Endothelial cell of umbilical vein (primary cell): ENCODE measurements around the gene MAP2K5. TPM values are rescaled to one million over a fixed set of nuclear protein-coding genes. Genes with fewer than 3 reads are reported as not detected.

ENCODE experiments used
- BruUV-seq: library from RNA; stranded (reverse); fragments of 400-500 nt; replicated peaks from 2 replicates; lab custom pipeline; 2021; lab: Mats Ljungman, UMichigan
- CTCF ChIA-PET: fragments of 300-600, 350-600 bp; sonication (Branson Sonifier 250); formaldehyde crosslinking; loops from one replicate; lab custom pipeline; 2021; ENCODE audit warnings: antibody characterized with exemption, inconsistent platforms; lab: Charles Lee
- POLR2A ChIA-PET: fragments of 300-600, 350-600 bp; sonication (Branson Sonifier 250); formaldehyde crosslinking; loops from one replicate; lab custom pipeline; 2021; ENCODE audit warnings: antibody characterized with exemption, inconsistent platforms; lab: Charles Lee
- DNase-seq: peaks from one replicate; pipeline ENCODE4 v3.0.0-alpha.2; 2011; ENCODE audit warnings: low read depth, low spot score
- FAIRE-seq: peaks from 2 replicates; lab custom pipeline; 2011; peaks lifted over from hg19 to GRCh38; lab: Jason Lieb, UNC
- H2AFZ ChIP-seq: 2 replicates; pipeline ENCODE4 v1.6.0; 2012; ENCODE audit warnings: low read depth, low read length, control low read depth, inconsistent platforms
- H3K27ac ChIP-seq: 2 replicates; pipeline ENCODE4 v1.5.1; 2011; ENCODE audit warnings: low read depth, mild to moderate bottlenecking, control low read depth, low read length, moderate library complexity; ENCODE audit not compliant: insufficient read depth
- H3K27me3 ChIP-seq, 2 experiments: 2 replicates each; pipeline versions ENCODE4 v1.6.0 to v1.6.1; 2011; ENCODE audit warnings: low read length in 2 of 2, mixed read lengths in 1 of 2; ENCODE audit not compliant: control insufficient read depth in 2 of 2, insufficient read depth in 2 of 2
- H3K36me3 ChIP-seq, 2 experiments: 2 replicates in 1 of 2; 3 replicates in 1 of 2; pipeline ENCODE4 v1.5.1; 2011; ENCODE audit warnings: low read length in 2 of 2, mild to moderate bottlenecking in 1 of 2, moderate library complexity in 1 of 2; ENCODE audit not compliant: control insufficient read depth in 2 of 2, insufficient read depth in 2 of 2; ENCODE audit errors: extremely low read depth in 1 of 2
- H3K4me1 ChIP-seq: 3 replicates; pipeline ENCODE4 v1.5.1; 2011; ENCODE audit warnings: mild to moderate bottlenecking, low read length; ENCODE audit not compliant: control insufficient read depth, insufficient read depth; ENCODE audit errors: extremely low read depth
- H3K4me2 ChIP-seq: 2 replicates; pipeline ENCODE4 v1.6.1; 2011; ENCODE audit warnings: low read length, control low read depth, mixed read lengths; ENCODE audit not compliant: insufficient read depth
- H3K4me3 ChIP-seq, 3 experiments: fragments of 200-600 bp in 1 of 3; sonication (generic), shearing (Covaris generic) in 1 of 3; replicated peaks in 1 of 3; 2 replicates each; pipeline ENCODE4 v1.5.1; 2011 to 2016; ENCODE audit warnings: control low read depth in 3 of 3, low read length in 3 of 3, mild to moderate bottlenecking in 2 of 3, inconsistent platforms in 1 of 3, low read depth in 1 of 3, moderate library complexity in 1 of 3; ENCODE audit not compliant: insufficient read depth in 1 of 3
- H3K79me2 ChIP-seq: 2 replicates; pipeline ENCODE4 v1.6.0; 2012; ENCODE audit warnings: low read length, inconsistent platforms; ENCODE audit not compliant: control insufficient read depth, insufficient read depth
- H3K9ac ChIP-seq: replicated peaks from 2 replicates; pipeline ENCODE3; 2011; ENCODE audit warnings: low read length, control low read depth; ENCODE audit not compliant: insufficient read depth; ENCODE audit errors: extremely low read depth
- H3K9me1 ChIP-seq: replicated peaks from 3 replicates; pipeline ENCODE4 v1.6.0; 2011; ENCODE audit warnings: mild to moderate bottlenecking, low read length; ENCODE audit not compliant: control insufficient read depth, insufficient read depth; ENCODE audit errors: extremely low read depth
- H3K9me3 ChIP-seq: replicated peaks from 2 replicates; pipeline ENCODE4 v1.5.1; 2012; ENCODE audit warnings: low read length, inconsistent platforms; ENCODE audit not compliant: control insufficient read depth, insufficient read depth
- H4K20me1 ChIP-seq: replicated peaks from 2 replicates; pipeline ENCODE3; 2011; ENCODE audit warnings: mild to moderate bottlenecking, low read length; ENCODE audit not compliant: control insufficient read depth, insufficient read depth; ENCODE audit errors: extremely low read depth
- CTCF ChIP-seq, 2 donors: IDR thresholded peaks; 1 replicate in 1 of 2; 2 replicates in 1 of 2; pipeline ENCODE4 v1.5.1; 2011; ENCODE audit warnings: low read length in 2 of 2, mild to moderate bottlenecking in 2 of 2, moderate library complexity in 2 of 2, control low read depth in 1 of 2, inconsistent platforms in 1 of 2, low read depth in 1 of 2; ENCODE audit not compliant: insufficient read depth in 1 of 2; ENCODE audit errors: extremely low read depth in 1 of 2
- EZH2 ChIP-seq: IDR thresholded peaks from 2 replicates; pipeline ENCODE4 v1.6.1; 2012; ENCODE audit warnings: borderline replicate concordance, low read depth, mild to moderate bottlenecking, moderate library complexity, low read length, inconsistent platforms; ENCODE audit not compliant: severe bottlenecking
- FOS ChIP-seq: IDR thresholded peaks from 2 replicates; pipeline ENCODE4 v1.6.1; 2011; ENCODE audit warnings: mild to moderate bottlenecking, low read length, moderate library complexity, borderline replicate concordance; ENCODE audit not compliant: insufficient read depth
- GATA2 ChIP-seq: IDR thresholded peaks from 2 replicates; pipeline ENCODE4 v1.7.0; 2011; ENCODE audit warnings: low read depth, mild to moderate bottlenecking, moderate library complexity, mixed read lengths, low read length; ENCODE audit not compliant: insufficient read length, insufficient read depth
- JUN ChIP-seq: IDR thresholded peaks from 2 replicates; pipeline ENCODE4 v1.6.1; 2011; ENCODE audit warnings: borderline replicate concordance, low read depth; ENCODE audit not compliant: insufficient read length, insufficient read depth
- MYC ChIP-seq: IDR thresholded peaks from one replicate; pipeline ENCODE4 v1.6.1; 2011; ENCODE audit warnings: mild to moderate bottlenecking, low read depth, low read length
- POLR2A ChIP-seq: IDR thresholded peaks from 2 replicates; pipeline ENCODE4 v1.6.1; 2012; ENCODE audit warnings: low read depth, mild to moderate bottlenecking, control low read depth, low read length
- dilution Hi-C: fragments of 300-500 bp; cut with MboI; formaldehyde crosslinking; loops from one replicate; pipeline ENCODE4 v1.15.0; 2019; ENCODE audit warnings: low sequenced_read_pairs; ENCODE audit not compliant: extremely low pct_ligation_motif_present
- intact Hi-C: fragments of 100-400 bp; cut with micrococcal nuclease; formaldehyde crosslinking; loops from one replicate; pipeline ENCODE4 v1.10.0; 2022
- polyA plus RNA-seq, 4 experiments: library from polyadenylated mRNA; depleted of rRNA in 3 of 4; stranded (reverse) in 3 of 4; unstranded in 1 of 4; fragments of >200 nt; gene quantifications; 2 replicates each; pipeline versions ENCODE4 v1.2.1 to v1.2.3, GENCODE V29; 2011 to 2012; ENCODE audit warnings: missing spikeins in 1 of 4
- total RNA-seq: library from RNA; stranded (reverse); gene quantifications from 2 replicates; pipeline ENCODE4 v1.2.3, GENCODE V29; 2021

The MAP2K5 gene
- total and polyA plus RNA-seq, 2 donors (not counting 3 experiments of a cell fraction or from before 2014, with no cell fraction given), result 4.9 to 24.7 TPM

- Histone ChIP-seq H3K27ac (no peak overlapping the region), H3K27me3 (no peaks in the 10 kb centered on the region), H3K9ac (no peak overlapping the region), H3K9me3 (no peaks in the 10 kb centered on the region), H3K36me3 (no peaks in the 10 kb centered on the region), H3K9me1 (no peaks in the 10 kb centered on the region), H2AFZ (no peak overlapping the region), H3K79me2 (no peaks in the 10 kb centered on the region), H3K4me3 (no peak overlapping the region), H3K4me1 (no peaks in the 10 kb centered on the region), H3K4me2 (no peak overlapping the region), H4K20me1 (no peaks in the 10 kb centered on the region)
- intact Hi-C loops, result no loop called here
- BruUV-seq, result no TSS peak
- POLR2A ChIA-PET, result no interaction called here
- no peak for DNase-seq
- CTCF ChIA-PET, result interaction anchor here (1.4 kb wide), 1 partner anchor 11 kb away, joined by 4 read pairs; no protein-coding TSS in a partner anchor
- no peak for FAIRE-seq
- dilution Hi-C loops, result no loop called here
- TF ChIP-seq MYC (no peak), GATA2 (no peak), POLR2A (no peak), CTCF (IDR thresholded peaks at IDR 0.05; ENCODE audit: extremely low read depth in 1 of 2, insufficient read depth in 1 of 2, low read depth in 1 of 2, low read length in 2 of 2) (no peak), JUN (no peak), FOS (no peak), EZH2 (no peak)
These were observed 63.4 kb downstream of the MAP2K5 start for GRCh38 chr15:67605871-67606270.
